ENCODE data around the gene WRAP53.
"Not testable (repeated sequence)": the region's sequence is repeated elsewhere in the genome, so short reads cannot be mapped to it uniquely, and the experiment has no call there.

Gene WRAP53

GRCh38 chr17:7687908-7688807 lies at the start of gene WRAP53:
Gene WRAP53, plus strand, starts transcription at chr17:7688477. Its CDS starts 172 bp downstream, at chr17:7688649.
- peak; percentile 58 to 99 (median 96) for DNase-seq

GRCh38 chr17:7640783-7641182 lies 47.5 kb upstream of the WRAP53 start:
- no peak for DNase-seq

GRCh38 chr17:7641635-7642034 lies 46.6 kb upstream of the WRAP53 start:
- not testable (repeated sequence) for DNase-seq

DNA sequence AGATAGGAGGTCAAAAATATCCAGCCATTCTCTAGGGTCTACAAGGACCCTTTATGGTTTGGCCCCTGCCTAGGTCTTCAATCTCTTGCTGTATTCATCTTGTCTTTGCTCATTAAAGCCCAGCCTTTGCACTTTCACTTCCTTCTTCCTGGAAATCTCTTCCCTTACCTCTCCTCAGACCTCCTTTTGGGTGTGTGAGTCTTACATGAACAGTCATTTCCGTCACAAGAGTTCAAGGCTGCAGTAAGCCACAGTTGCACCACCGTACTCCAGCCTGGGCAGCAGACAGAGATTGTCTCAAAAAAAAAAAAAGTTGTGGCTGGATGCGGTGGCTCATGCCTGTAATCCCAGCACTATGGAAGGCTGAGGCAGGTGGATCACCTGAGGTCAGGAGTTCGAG lies 43.5 kb upstream of the WRAP53 start:
- DNase-seq: no peak

DNA sequence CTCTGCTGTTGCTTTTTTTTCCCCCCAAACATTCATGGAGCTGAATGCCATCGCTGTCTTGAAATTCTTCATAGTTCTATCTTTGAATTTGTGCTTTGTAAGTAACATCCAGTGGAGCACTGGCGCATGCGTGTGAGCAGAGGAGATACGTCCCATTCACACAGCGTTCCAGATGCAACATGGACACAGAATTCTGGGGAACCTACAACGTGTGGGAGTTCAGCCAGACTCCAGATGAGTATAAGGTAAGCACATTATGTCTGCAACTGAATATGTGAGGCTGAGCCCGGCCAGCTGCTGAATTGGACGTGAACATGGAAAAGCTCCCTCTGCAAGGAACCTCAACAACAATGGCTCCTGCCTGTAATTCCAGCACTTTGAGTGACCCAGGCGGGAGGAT lies 41.8 kb upstream of the WRAP53 start:
- no peak for DNase-seq

DNA sequence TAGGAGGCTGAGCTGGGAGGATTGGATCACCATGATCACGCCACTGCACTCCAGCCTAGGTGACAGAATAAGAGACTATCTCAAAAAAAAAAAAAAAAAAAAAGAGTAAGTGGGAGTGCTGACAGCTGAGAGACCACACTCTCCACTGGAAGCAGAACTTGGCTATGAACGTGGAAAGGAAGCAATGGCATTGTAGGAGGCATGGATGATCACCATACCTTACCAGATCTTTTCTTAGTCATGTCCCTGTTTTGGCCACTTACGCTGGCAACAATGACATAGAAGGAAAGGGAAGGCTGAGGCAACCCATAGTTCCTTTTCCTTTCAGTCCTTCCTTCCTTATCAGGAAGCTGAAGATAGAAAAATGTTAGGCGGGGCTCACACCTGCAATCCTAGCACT lies 41.3 kb upstream of the WRAP53 start:
- no peak for DNase-seq

DNA sequence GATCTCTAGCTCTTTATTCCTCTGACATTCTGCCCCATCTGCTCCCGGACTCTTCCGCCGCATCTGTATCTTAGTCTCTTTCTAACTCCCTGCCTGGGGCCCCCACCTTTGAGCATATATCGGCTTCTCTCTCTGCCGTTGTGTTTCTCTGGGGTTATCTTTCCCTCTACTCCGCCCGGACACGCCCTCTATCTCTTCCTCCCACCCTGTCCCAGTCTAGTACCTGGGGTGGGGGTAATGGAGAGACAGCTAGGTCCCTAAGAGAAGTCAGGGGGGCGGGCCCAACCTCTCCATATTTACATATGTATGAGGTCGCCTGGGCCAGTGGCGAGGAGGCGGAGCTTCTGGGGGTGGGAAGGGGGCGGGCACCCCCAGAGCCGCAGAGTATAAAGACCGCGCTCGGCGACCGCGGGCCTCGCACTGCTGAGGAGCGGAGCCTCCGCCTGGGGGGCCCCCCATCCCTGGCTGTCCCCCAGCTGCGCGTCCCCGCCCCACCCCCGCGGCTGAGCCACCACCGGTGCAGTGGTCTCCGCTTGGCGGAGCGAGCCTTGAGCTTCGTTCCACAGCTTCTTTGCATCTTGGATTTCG lies 37.7 kb upstream of the WRAP53 start, which contains the start of gene ATP1B2:
Gene ATP1B2 (plus strand): TSS at position 418 of the 588 bp plus-strand sequence. CDS start 593 bp downstream, outside the sequence.
- DNase-seq: peak in 42 of 56 donors; percentile 25 to 92 (median 60)

- no peak for DNase-seq
These were observed 37.1 kb upstream of the WRAP53 start for GRCh38 chr17:7651097-7651664.

- peak in 21 of 56 donors; percentile 16 to 70 (median 37) for DNase-seq
These were observed 36.5 kb upstream of the WRAP53 start for GRCh38 chr17:7651665-7652387.

DNA sequence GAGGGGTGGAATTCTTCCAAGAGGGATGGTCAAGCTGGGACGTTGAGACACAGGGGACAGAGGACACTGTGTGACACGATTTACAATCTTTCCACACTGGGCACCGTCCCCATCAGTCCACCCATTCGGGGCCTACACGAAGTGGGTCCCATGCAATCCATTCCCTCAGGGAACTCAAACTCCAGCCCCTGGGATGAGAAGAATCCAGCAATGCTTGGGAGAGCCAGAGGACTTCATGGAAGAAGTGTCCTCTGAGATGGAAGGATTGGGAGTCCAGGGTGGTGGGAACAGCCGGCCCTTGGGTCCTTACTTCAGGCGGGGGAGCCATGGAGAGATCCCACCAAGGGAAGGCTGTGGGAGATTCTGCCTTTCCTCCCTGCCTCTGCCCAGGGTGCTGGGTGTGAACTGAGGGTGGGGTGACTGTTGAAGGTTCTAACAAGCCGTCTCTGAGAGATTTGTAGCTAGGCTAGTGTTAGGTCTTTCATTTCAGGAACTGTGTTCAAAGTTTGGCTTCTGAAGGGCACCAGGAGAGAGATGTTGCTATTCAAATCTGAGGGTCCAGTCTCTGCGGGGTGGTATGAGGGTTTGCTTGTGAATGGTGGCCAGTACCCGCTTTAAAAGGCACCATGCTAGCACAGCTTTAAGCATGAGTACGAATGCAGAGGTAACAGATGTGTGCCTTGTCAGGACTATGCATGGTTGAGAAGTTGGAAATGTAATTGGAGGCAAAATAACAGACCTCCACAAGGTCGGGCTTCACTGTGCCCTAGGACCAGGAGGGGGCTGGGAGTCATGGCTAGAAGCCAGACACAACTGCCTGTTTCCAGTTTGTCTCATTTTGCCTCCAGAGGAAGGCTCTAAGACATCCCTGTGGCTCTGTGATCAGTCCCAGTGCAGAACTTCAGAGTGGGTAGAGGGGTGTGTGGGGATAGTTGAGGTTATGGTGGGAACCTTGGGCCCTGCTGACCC lies 35.6 kb upstream of the WRAP53 start:
- DNase-seq: peak in 2 of 56 donors; percentile 5 to 10

- DNase-seq: no peak
These were observed 33.3 kb upstream of the WRAP53 start for GRCh38 chr17:7654832-7655540.

DNA sequence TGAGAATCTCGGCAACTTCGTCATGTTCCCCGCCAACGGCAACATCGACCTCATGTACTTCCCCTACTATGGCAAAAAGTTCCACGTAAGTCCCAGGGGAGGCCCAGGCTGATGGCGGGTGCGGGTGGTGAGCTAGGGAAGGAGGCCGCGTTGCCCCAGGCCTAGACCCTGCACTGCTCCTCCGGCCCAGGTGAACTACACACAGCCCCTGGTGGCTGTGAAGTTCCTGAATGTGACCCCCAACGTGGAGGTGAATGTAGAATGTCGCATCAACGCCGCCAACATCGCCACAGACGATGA lies 32.8 kb upstream of the WRAP53 start:
- no peak for DNase-seq

DNA sequence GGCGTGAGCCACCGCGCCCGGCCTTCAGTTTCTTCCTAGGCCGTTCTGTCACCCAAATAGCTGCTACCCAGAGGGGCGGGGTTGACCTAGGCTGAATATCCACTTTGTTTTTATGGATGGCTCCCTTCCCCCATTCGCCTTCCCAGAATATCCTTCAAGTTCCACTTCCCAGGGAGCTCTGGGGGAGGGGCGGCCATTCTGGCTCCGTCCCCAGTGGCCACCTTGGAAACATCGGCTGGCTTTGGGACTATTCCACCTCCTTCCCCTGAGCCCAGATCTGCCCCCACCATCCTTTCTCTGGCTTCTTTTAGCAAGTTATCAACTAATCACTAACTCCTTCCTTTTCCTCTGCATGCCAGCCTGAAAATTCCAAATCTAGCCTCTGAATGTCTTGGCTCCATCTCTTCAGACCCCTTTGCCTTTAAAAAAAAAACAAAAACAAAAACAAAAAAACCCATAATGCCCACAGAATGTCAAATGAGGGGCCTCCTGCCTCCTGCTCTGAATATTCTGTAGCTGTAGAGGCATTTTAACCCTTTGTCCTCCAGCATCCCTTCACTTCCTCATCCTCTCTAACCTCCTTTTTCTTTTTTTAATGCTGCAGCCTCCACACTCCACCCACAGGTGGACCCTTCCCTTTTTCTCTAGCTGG lies 31.2 kb upstream of the WRAP53 start:
- DNase-seq: peak in 42 of 56 donors; percentile 24 to 81 (median 50)

GRCh38 chr17:7667656-7668406 lies 20.4 kb upstream of the WRAP53 start:
- peak in 42 of 56 donors; percentile 33 to 87 (median 62) for DNase-seq

DNA sequence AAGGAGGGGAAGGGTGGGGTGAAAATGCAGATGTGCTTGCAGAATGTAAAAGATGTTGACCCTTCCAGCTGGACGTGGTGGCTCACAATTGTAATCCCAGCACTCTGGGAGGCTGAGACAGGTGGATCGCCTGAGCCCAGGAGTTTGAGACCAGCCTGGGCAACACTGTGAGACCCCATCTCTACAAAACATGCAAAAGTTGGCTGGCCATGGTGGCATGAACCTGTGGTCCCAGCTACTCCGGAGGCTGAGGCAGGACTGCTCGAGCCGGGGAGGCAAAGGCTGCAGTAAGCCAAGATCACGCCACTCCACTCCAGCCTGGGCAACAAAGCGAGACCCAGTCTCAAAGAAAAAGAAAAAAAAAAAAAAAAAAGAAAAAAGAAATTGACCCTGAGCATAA lies 19.8 kb upstream of the WRAP53 start:
- no peak for DNase-seq

DNA sequence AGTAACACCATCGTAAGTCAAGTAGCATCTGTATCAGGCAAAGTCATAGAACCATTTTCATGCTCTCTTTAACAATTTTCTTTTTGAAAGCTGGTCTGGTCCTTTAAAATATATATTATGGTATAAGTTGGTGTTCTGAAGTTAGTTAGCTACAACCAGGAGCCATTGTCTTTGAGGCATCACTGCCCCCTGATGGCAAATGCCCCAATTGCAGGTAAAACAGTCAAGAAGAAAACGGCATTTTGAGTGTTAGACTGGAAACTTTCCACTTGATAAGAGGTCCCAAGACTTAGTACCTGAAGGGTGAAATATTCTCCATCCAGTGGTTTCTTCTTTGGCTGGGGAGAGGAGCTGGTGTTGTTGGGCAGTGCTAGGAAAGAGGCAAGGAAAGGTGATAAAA lies 15.0 kb upstream of the WRAP53 start:
- no peak for DNase-seq

- no peak for DNase-seq
These were observed 13.3 kb upstream of the WRAP53 start for GRCh38 chr17:7674934-7675333.

DNA sequence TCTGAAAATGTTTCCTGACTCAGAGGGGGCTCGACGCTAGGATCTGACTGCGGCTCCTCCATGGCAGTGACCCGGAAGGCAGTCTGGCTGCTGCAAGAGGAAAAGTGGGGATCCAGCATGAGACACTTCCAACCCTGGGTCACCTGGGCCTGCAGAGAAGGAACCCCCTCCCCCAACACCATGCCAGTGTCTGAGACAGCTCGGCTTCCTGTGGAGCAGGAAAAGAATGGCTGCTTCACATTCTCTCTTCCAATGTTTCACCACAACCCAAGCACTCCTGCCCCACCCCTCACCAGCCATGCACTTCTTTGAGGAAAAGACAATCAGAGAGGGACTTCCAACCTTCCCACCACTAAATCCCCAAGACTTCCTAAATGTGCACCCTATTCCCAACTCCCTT lies 11.7 kb upstream of the WRAP53 start:
- DNase-seq: no peak

Measured in amygdala (tissue), 56 donors.